H1 (cell line): ENCODE measurements around the gene SRCIN1. TPM values are rescaled to one million over a fixed set of nuclear protein-coding genes. Genes with fewer than 3 reads are reported as not detected.

Experiments used
- ATF3 ChIP-seq: IDR thresholded peaks from 2 replicates; pipeline ENCODE4 v1.6.1; 2011; ENCODE audit warnings: low read depth, mild to moderate bottlenecking, low read length; ENCODE audit not compliant: insufficient read depth
- CHD1 ChIP-seq: IDR thresholded peaks from 2 replicates; pipeline ENCODE4 v1.6.1; 2012; ENCODE audit warnings: low read depth, low read length, improper control_type of control experiment
- FOSL1 ChIP-seq: IDR thresholded peaks from 2 replicates; pipeline ENCODE4 v1.6.1; 2011; ENCODE audit warnings: mild to moderate bottlenecking, low read depth, low read length, moderate library complexity; ENCODE audit not compliant: insufficient read depth
- KDM4A ChIP-seq: IDR thresholded peaks from one replicate; pipeline ENCODE4 v1.7.1; 2012; ENCODE audit warnings: low read depth, mild to moderate bottlenecking, moderate library complexity, low read length, inconsistent platforms; ENCODE audit not compliant: severe bottlenecking
- RAD21 ChIP-seq, 2 experiments: IDR thresholded peaks in 1 of 2; conservative IDR thresholded peaks in 1 of 2; 2 replicates each; pipeline ENCODE4 v1.6.1; 2011; ENCODE audit warnings: low read depth in 2 of 2, low read length in 2 of 2, improper control_type of control experiment in 1 of 2, inconsistent platforms in 1 of 2, mild to moderate bottlenecking in 1 of 2, moderate library complexity in 1 of 2
- polyA plus RNA-seq, 7 experiments: library from polyadenylated mRNA; depleted of rRNA in 3 of 7; stranded (reverse) in 5 of 7; unstranded in 2 of 7; fragments of >200 nt in 5 of 7; fragments of 200-250 nt in 2 of 7; gene quantifications; 1 replicate in 5 of 7; 2 replicates in 1 of 7; 4 replicates in 1 of 7; pipeline versions ENCODE4 v1.2.1 to v1.2.3, GENCODE V29; 2011 to 2013; ENCODE audit warnings: missing spikeins in 2 of 7, mixed read lengths in 2 of 7
- total RNA-seq: library from RNA; stranded (reverse); fragmentation: NEBNext Ultra II Directional; extraction: Animal tissue kit (Norgen Biotek cat#: 25700); gene quantifications from 2 replicates; pipeline ENCODE4 v1.2.1, GENCODE V29; 2021

SRCIN1 gene
- total and polyA plus RNA-seq, 2 of the 8 experiments (the other 6 are each of a cell fraction or from before 2014, with no cell fraction given) = 2.8 to 3.8 TPM

GRCh38 chr17:38568274-38568673 is 37.5 kb downstream of the SRCIN1 start (continued):
- peak; percentile 62 to 64 for TF ChIP-seq RAD21 (IDR thresholded peaks at IDR 0.05 in 1 of 2, conservative IDR thresholded peaks at IDR 0.05 in 1 of 2; ENCODE audit: low read depth in 2 of 2, low read length in 2 of 2)
- no peak for TF ChIP-seq FOSL1
- TF ChIP-seq KDM4A = no peak
- TF ChIP-seq CHD1 = no peak
- no peak for TF ChIP-seq ATF3
